ENCODE measurements around the gene PECR. TPM values are rescaled to one million over a fixed set of nuclear protein-coding genes. Genes with fewer than 3 reads are reported as not detected.
A peak's percentile ranks its signal among the peaks of the same experiment; 100 is the strongest.

The PECR gene
- total and polyA plus RNA-seq, 10 donors = 5.0 to 16.9 (median 9.9) TPM

GRCh38 chr2:216112926-216113325 lies 31.3 kb upstream of the PECR start:
- intact Hi-C loops (cut with DNase I; ENCODE audit: low total_unique reads) = no loop called here
- Histone ChIP-seq H3K36me3 (peaks cover 0 to 69% (median 47%) of the 10 kb centered on the region in 6 donors), H3K4me3 (no peak overlapping the region), H3K4me1 (peaks cover 45 to 88% (median 80%) of the 10 kb centered on the region in 6 donors), H3K27me3 (replicated peaks in 1 of 7) (no peaks in the 10 kb centered on the region), H3K27ac (peak overlapping the region in 2 of 8 donors; percentile 22 to 93), H3K9me3 (no peaks in the 10 kb centered on the region)
- no peak for DNase-seq
- WGBS, 5 donors = 58 to 80% (median 74%) methylated on average over 4 of the region's 4 CpGs
- TF ChIP-seq POLR2A (IDR thresholded peaks at IDR 0.05) (no peak), POLR2AphosphoS5 (IDR thresholded peaks at IDR 0.05) (no peak), CTCF (IDR thresholded peaks at IDR 0.05 in 8 of 11, conservative IDR thresholded peaks at IDR 0.05 in 3 of 11) (no peak)

DNA sequence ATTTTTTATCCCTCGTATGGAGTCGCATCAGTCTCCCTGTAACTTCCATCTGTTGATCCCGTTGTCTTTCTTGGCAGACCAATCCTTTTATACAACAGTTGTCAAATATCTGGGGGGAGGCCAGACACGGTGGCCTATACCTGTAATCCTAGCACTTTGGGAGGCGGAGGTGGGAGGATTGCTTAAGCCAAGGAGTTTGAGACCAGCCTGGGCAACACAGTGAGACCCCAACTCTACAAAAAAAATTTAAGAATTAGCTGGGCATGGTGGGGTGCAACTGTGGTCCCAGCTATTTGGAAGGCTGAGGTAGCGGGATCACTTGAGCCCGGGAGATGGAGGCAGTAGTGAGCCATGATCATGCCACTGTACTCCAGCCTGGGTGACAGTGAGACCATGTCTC lies 29.5 kb upstream of the PECR start:
- no peak overlapping the region for H3K27ac ChIP-seq
- H3K9me3 ChIP-seq = no peaks in the 10 kb centered on the region
- H3K4me3 ChIP-seq = no peak overlapping the region
- 82 to 97% (median 90%) methylated on average over 7 of the region's 7 CpGs for WGBS, 5 donors
- H3K36me3 ChIP-seq = peaks cover 0 to 51% (median 37%) of the 10 kb centered on the region in 6 donors
- H3K27me3 ChIP-seq (replicated peaks in 1 of 7) = no peaks in the 10 kb centered on the region
- intact Hi-C loops (cut with DNase I; ENCODE audit: low total_unique reads) = no loop called here
- no peak for DNase-seq
- TF ChIP-seq POLR2AphosphoS5 (IDR thresholded peaks at IDR 0.05) (no peak), POLR2A (IDR thresholded peaks at IDR 0.05) (no peak), CTCF (IDR thresholded peaks at IDR 0.05 in 8 of 11, conservative IDR thresholded peaks at IDR 0.05 in 3 of 11) (no peak)
- peaks cover 28 to 70% (median 62%) of the 10 kb centered on the region in 6 donors for H3K4me1 ChIP-seq

DNA sequence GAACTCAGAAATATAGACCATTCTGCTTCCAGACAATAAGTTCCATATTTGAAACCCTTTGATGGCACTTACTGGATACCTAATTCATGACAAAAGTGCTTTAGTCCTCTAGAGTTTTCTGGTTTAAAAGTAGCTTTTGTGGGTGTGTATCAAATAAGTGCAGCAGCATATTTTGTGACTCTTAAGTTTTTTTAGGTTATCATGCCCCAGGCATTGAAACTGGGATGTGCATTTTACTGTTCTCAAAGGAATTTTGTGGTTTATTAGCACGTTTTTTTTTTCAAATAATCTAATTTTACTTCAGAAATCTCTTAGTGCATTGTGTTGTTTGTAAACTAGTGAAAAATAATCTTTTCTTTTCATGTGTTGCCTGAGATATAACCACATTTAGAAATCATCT lies 29.0 kb upstream of the PECR start:
- H3K4me3 ChIP-seq = peak overlapping the region in 6 of 8 donors; percentile 81 to 93 (median 84)
- H3K27ac ChIP-seq = peak overlapping the region in 5 of 8 donors; percentile 92 to 97 (median 97)
- 11 to 33% (median 13%) methylated on average over 1 of the region's 1 CpG for WGBS, 5 donors
- no peak for TF ChIP-seq POLR2AphosphoS5 (IDR thresholded peaks at IDR 0.05)
- no peak for TF ChIP-seq CTCF (IDR thresholded peaks at IDR 0.05 in 8 of 11, conservative IDR thresholded peaks at IDR 0.05 in 3 of 11)
- TF ChIP-seq POLR2A (IDR thresholded peaks at IDR 0.05) = no peak
- intact Hi-C loops (cut with DNase I; ENCODE audit: low total_unique reads) = no loop called here
- H3K9me3 ChIP-seq = no peaks in the 10 kb centered on the region
- H3K36me3 ChIP-seq = peaks cover 0 to 46% (median 37%) of the 10 kb centered on the region in 6 donors
- H3K4me1 ChIP-seq = peaks cover 23 to 65% (median 57%) of the 10 kb centered on the region in 6 donors
- DNase-seq = no peak
- H3K27me3 ChIP-seq (replicated peaks in 1 of 7) = no peaks in the 10 kb centered on the region

- intact Hi-C loops (cut with DNase I; ENCODE audit: low total_unique reads) = no loop called here
- 3 to 7% (median 5%) methylated on average over 10 of the region's 10 CpGs for WGBS, 5 donors
- Histone ChIP-seq H3K9me3 (no peaks in the 10 kb centered on the region), H3K4me3 (peak overlapping the region; percentile 69 to 93 (median 82)), H3K4me1 (peaks cover 18 to 60% (median 52%) of the 10 kb centered on the region in 6 donors), H3K27ac (peak overlapping the region; percentile 88 to 97 (median 96)), H3K36me3 (peaks cover 0 to 42% (median 37%) of the 10 kb centered on the region in 6 donors), H3K27me3 (replicated peaks in 1 of 7) (no peaks in the 10 kb centered on the region)
- DNase-seq = no peak
- no peak for TF ChIP-seq POLR2AphosphoS5 (IDR thresholded peaks at IDR 0.05)
- TF ChIP-seq CTCF (IDR thresholded peaks at IDR 0.05 in 8 of 11, conservative IDR thresholded peaks at IDR 0.05 in 3 of 11) = peak; percentile 15 to 57 (median 41)
Measured at GRCh38 chr2:216109962-216110614, 28.5 kb upstream of the PECR start.

All from spleen (tissue), 11 donors.